GM21717 (cell line): Measurements from ENCODE around the gene PRKN.
"Not testable (repeated sequence)": the region's sequence is repeated elsewhere in the genome, so short reads cannot be mapped to it uniquely, and the experiment has no call there.

ENCODE experiments used
- ATAC-seq: cut with Tn5 transposase; IDR thresholded peaks from one replicate; pipeline ENCODE4 v1.9.1; 2021; ENCODE audit warnings: mild to moderate bottlenecking, moderate library complexity; ENCODE audit not compliant: unreplicated experiment

The PRKN gene

DNA sequence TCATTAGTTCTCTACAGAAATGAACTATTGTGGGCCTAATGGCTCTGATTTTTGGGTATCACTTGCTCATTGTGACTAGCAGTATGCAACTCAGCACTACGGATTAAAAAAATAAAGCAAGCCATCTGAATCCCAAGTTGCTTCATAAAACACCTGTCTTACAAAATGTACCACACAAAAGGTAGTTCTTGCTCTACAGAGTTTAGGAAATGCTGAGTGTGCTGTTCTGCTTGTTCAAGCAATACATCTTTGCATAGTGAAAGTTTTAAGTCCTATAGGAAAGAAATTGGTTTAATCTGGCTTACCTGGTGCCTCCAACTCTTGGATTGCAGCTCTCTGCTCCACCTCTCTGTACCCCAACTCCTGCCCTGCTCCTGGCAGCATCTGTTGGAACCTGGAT lies 1187.0 kb downstream of the PRKN start:
- ATAC-seq: no peak

- ATAC-seq: no peak
These were observed 1191.3 kb downstream of the PRKN start for GRCh38 chr6:161536224-161536630.

DNA sequence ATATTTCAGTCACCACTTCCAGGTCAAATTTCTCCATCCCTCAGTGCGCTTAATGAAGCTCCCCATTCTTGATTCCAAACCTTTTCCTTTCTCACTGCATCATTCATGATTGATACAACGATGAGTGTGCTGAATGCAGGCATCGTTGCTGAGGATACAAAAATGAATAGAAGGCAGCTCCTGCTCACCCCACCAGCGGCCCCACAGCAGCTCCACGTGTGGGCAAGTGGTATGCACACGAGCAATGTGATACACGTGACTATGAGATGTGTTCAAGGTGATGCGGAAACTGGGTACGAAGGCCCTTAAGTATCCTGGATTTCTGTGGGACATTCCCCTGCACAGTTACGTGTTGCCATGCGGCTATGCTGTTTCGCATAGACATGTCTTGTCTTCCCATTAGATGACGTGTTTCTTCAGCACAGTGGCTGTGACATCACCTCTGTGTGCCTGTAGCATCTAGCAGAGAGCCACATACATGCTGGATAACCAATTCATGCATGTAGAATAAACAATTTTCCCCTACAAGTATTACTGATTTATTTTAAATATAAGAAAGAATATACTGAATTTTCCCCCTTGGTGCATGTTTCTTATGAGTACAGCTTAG lies 1193.2 kb downstream of the PRKN start:
- no peak for ATAC-seq

DNA sequence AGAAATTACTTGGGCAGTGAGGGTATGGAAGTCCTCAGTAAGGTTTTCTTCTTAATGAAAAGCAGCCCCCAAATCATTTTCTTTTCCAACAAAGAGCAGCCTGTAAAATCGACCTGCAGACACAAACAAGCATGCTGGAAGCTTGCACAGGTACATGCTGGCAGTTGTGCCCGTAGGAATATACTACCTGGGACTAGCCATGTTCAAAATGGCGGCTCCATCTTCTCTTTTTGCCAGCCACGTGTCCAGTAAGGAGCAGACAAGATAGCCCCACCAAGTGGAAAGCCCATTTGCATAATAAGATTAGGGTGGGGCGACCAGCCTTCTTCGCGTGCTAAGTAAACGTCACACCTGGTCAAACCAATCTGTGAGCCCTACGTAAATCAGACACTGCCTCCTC lies 1194.3 kb downstream of the PRKN start:
- ATAC-seq: no peak

- ATAC-seq: no peak
These were observed 1195.0 kb downstream of the PRKN start for GRCh38 chr6:161532536-161532935.

GRCh38 chr6:161526794-161527193 lies 1200.8 kb downstream of the PRKN start:
- no peak for ATAC-seq

DNA sequence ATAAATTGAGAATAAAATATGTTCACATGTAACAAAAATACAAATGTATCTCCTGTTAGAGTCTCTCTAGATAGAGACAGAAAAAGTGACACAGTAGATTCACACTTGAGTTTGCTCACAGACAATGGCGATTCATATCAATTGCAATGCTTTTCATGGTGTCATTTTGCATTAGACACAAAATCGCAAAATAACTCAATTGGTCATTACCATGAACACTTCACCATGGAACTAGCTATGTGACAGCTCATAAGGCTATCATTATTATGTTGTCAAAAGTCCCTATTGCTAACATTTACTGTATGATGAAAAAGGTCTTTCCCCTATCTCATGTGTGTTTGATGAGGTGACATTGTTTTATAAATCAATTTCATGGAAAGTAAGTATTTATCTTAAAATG lies 1204.2 kb downstream of the PRKN start:
- no peak for ATAC-seq

DNA sequence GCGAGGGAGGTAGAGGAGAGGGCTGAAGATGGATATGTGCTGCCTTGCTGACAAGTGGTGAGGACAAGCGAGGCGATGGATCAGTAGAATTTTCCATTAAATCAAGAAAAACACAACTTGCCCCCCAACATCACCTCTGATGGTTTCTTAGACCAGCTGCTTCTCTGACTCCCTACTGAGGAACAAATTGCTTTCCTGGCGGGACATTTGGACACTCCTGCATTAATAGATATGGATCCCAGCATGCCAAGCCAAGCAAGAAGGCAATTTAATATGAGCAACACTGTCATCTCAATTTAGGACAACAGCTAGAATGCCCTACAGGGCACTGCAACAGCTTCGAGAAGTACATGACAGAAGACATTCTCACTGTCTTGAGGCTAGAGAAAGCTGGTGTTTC lies 1205.3 kb downstream of the PRKN start:
- ATAC-seq: no peak

- no peak for ATAC-seq
These were observed 1216.0 kb downstream of the PRKN start for GRCh38 chr6:161511447-161512095.

DNA sequence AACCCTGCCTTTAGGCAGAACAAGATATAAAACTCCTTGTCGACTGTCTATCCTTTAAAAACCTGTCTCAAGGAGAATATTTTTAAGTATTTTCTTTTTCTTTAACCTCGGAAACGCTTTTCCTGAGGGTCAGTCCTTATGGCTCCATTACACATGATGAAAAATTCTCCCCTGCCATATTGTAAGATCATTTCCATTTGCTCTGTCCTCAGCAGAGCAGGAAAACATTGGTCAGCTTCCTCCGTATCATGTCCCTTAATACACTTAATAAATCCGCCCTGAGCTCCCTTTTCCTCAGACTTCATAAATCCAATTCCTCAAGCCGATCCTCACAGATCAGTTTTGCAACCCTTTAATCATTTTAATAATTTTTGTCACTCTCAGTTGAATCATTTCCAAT lies 1219.2 kb downstream of the PRKN start:
- ATAC-seq: no peak

DNA sequence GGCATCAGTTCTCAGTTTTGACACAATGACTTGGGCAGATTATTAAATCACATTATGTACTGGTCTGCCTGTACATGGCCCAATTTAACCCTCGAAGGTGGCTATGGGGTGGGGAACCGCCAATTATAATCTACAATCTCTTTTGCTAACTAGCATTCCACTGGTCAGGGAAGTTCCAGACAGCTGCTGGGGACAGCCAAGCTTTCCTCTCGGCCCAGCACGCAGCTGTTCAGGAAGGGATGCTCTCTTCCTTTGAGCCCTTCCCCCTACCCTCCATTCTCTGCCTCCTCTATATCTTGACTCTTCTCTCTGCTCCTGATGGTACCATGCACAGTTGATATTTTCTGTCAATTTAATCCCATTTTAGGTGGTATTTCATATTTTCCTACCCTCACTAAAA lies 1220.2 kb downstream of the PRKN start:
- no peak for ATAC-seq

- no peak for ATAC-seq
These were observed 1224.0 kb downstream of the PRKN start for GRCh38 chr6:161503570-161503969.

DNA sequence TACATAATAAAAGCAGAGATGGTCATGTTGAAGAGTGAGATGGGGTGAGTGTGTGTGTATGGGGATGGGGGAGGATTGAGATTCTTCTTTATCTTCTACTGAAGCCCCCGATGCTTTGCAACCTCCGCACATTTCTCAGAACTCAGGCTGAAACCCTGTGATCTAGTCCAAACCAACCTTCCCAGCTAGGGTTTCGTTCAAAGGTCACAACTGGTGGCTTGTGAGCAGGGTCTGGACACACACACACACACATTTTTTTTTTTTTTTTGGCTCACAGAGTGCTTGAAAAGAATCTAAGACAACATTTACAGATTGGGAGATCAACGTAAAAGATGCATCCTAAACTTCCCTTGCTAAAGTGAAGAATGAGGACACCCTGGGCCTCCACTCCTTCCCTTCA lies 1228.7 kb downstream of the PRKN start:
- no peak for ATAC-seq

- no peak for ATAC-seq
These were observed 1229.2 kb downstream of the PRKN start for GRCh38 chr6:161498359-161498758.

DNA sequence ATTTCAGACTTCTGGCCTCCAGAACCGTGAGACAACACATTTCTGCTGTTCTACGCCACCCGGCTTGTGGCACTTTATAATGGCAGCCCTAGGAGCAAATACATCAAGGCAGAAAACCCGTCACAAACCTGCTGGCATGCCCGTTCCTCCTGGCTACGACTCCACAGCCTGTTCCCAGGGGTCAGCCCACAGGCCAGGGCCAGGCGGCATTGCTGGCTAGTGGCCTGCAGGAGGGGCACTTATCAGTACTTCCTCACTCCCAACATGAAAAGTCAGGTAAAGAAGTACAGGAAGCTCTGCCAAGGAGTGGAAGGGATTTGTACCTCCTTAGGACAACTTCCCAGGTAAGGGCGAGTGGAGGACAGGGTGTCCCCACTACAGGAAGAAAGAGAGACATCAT lies 1230.6 kb downstream of the PRKN start:
- no peak for ATAC-seq

DNA sequence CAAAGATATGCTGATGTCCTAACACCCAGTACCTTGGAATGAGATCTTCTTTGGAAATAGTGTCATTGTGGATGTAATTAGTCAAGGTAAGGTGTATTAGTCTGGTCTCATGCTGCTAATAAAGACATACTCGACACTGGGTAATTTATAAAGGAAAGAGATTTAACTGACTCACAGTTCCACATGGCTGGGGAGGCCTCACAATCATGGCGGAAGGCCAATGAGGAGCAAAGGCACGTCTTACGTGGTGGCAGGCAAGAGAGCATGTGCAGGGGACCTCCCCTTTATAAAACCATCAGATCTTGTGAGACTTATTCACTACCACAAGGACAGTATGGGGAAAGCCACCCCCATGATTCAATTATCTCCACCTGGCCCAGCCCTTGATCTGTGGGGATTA lies 1231.3 kb downstream of the PRKN start:
- not testable (repeated sequence) for ATAC-seq

- ATAC-seq: no peak
These were observed 1233.0 kb downstream of the PRKN start for GRCh38 chr6:161494566-161494965.

DNA sequence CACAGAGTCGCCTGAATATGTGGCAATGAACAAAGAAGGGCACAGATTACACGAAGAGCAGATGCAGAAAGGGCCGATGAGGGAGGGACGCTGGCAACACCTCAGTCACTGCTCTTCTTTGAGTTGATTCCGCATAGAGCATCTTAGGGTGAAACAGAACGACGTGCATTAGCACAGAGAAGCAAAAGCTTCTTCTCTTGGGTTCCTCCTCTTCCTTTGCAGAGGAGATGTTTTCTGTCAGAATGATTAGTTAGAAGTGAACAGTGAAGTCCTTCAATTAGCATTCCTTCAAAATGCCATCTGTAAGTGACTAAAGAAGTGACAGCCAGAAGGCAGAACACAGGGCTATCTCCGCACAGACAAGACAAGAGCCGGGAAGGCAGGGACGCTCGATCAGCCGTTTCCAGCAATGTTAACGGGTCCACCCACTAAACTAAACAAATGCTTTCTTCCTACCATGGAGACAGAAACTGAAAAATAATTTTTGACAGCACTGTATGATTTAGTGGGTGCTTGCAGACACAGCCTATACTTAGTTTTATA lies 1233.9 kb downstream of the PRKN start:
- no peak for ATAC-seq

GRCh38 chr6:161489626-161490306 lies 1237.8 kb downstream of the PRKN start:
- ATAC-seq: no peak

GRCh38 chr6:161487694-161488093 lies 1239.9 kb downstream of the PRKN start:
- no peak for ATAC-seq

GRCh38 chr6:161487217-161487531 lies 1240.4 kb downstream of the PRKN start:
- ATAC-seq: no peak
